ENCODE results near the gene IL22RA1. TPM values are rescaled to one million over a fixed set of nuclear protein-coding genes. Genes with fewer than 3 reads are reported as not detected.

IL22RA1 gene
- total and polyA plus RNA-seq, 10 of the 15 experiments (the other 5 are each of a cell fraction or from before 2014, with no cell fraction given): not detected

GRCh38 chr1:24186993-24187790 lies 44.3 kb upstream of the IL22RA1 start, which contains the start of gene IFNLR1 (continued):
- TF ChIP-seq, protein P1, sequence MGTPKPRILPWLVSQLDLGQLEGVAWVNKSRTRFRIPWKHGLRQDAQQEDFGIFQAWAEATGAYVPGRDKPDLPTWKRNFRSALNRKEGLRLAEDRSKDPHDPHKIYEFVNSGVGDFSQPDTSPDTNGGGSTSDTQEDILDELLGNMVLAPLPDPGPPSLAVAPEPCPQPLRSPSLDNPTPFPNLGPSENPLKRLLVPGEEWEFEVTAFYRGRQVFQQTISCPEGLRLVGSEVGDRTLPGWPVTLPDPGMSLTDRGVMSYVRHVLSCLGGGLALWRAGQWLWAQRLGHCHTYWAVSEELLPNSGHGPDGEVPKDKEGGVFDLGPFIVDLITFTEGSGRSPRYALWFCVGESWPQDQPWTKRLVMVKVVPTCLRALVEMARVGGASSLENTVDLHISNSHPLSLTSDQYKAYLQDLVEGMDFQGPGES (IDR thresholded peaks at IDR 0.05): no peak
- peak in 1 of 2 experiments; percentile 59; a peak in 1 of 4 replicates for TF ChIP-seq BHLHE40 (IDR thresholded peaks at IDR 0.05; ENCODE audit: borderline replicate concordance in 1 of 2, low read depth in 2 of 2, low read length in 1 of 2)
- TF ChIP-seq, protein P2, sequence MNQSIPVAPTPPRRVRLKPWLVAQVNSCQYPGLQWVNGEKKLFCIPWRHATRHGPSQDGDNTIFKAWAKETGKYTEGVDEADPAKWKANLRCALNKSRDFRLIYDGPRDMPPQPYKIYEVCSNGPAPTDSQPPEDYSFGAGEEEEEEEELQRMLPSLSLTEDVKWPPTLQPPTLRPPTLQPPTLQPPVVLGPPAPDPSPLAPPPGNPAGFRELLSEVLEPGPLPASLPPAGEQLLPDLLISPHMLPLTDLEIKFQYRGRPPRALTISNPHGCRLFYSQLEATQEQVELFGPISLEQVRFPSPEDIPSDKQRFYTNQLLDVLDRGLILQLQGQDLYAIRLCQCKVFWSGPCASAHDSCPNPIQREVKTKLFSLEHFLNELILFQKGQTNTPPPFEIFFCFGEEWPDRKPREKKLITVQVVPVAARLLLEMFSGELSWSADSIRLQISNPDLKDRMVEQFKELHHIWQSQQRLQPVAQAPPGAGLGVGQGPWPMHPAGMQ (IDR thresholded peaks at IDR 0.05; ENCODE audit: borderline replicate concordance): no peak
- no peak for TF ChIP-seq MTA3 (IDR thresholded peaks at IDR 0.05; ENCODE audit: borderline replicate concordance, low read length)
- TF ChIP-seq PML (IDR thresholded peaks at IDR 0.05; ENCODE audit: low read length): no peak
- 0 out of 2 replicates have a peak, but pooled peaks have one; percentile 2 for TF ChIP-seq TCF12 (IDR thresholded peaks at IDR 0.05; ENCODE audit: low read depth, low read length)
- TF ChIP-seq CEBPB (IDR thresholded peaks at IDR 0.05; ENCODE audit: borderline replicate concordance in 1 of 2, low read depth in 2 of 2, low read length in 2 of 2): no peak
- TF ChIP-seq PAX5 (IDR thresholded peaks at IDR 0.05; ENCODE audit: borderline replicate concordance, low read depth, low read length): no peak
- peak; percentile 96 for TF ChIP-seq MEF2B (IDR thresholded peaks at IDR 0.05; ENCODE audit: partially characterized antibody, poor library complexity, severe bottlenecking)
- TF ChIP-seq POLR2A (IDR thresholded peaks at IDR 0.05; ENCODE audit: low read depth, low read length): peak; percentile 68
- no peak for TF ChIP-seq E4F1 (IDR thresholded peaks at IDR 0.05; ENCODE audit: borderline replicate concordance, partially characterized antibody)
- TF ChIP-seq YY1 (IDR thresholded peaks at IDR 0.05; ENCODE audit: low read depth, low read length): peak; percentile 20; the same call in 1 of the 2 replicates
- TF ChIP-seq LARP7 (IDR thresholded peaks at IDR 0.05): no peak
- TF ChIP-seq RAD21 (IDR thresholded peaks at IDR 0.05; ENCODE audit: insufficient read depth, low read depth, low read length): no peak
- peak; percentile 34; the same call in 1 of the 2 replicates for TF ChIP-seq CREM (IDR thresholded peaks at IDR 0.05; ENCODE audit: low read depth)
- TF ChIP-seq SMARCA5 (IDR thresholded peaks at IDR 0.05): no peak
- TF ChIP-seq CBX5 (IDR thresholded peaks at IDR 0.05; ENCODE audit: low read depth): no peak
